Right lobe of liver (tissue), 4 donors: ENCODE data around the gene MACROD2.

Experiments used
- POLR2A ChIP-seq: fragments of 450-650 bp; IDR thresholded peaks from one replicate; pipeline ENCODE4 v1.6.1; 2017; ENCODE audit warnings: antibody characterized with exemption, mild to moderate bottlenecking
- TF ChIP-seq, protein P1 (sequence below), 4 donors: fragments of 200-600 bp in 3 of 4; fragments of 450-650 bp in 1 of 4; IDR thresholded peaks; one replicate each; pipeline versions ENCODE4 v1.5.1 to v1.8.0; 2016 to 2022; ENCODE audit warnings: antibody characterized with exemption in 4 of 4, mild to moderate bottlenecking in 2 of 4
- donor health status: DM: no; HTN: no; CAD: no.
- donor health status: DM: no; HTN: no; CAD: no.
- donor health status: DM: no; HTN: yes; CAD: no.

- TF ChIP-seq, protein P1, sequence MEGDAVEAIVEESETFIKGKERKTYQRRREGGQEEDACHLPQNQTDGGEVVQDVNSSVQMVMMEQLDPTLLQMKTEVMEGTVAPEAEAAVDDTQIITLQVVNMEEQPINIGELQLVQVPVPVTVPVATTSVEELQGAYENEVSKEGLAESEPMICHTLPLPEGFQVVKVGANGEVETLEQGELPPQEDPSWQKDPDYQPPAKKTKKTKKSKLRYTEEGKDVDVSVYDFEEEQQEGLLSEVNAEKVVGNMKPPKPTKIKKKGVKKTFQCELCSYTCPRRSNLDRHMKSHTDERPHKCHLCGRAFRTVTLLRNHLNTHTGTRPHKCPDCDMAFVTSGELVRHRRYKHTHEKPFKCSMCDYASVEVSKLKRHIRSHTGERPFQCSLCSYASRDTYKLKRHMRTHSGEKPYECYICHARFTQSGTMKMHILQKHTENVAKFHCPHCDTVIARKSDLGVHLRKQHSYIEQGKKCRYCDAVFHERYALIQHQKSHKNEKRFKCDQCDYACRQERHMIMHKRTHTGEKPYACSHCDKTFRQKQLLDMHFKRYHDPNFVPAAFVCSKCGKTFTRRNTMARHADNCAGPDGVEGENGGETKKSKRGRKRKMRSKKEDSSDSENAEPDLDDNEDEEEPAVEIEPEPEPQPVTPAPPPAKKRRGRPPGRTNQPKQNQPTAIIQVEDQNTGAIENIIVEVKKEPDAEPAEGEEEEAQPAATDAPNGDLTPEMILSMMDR (IDR thresholded peaks at IDR 0.05), result no peak
- no peak for TF ChIP-seq POLR2A
These were observed 499.8 kb downstream of the MACROD2 start for GRCh38 chr20:14495066-14495465.
